OCI-LY1 (cell line): ENCODE measurements around the gene ESPL1.

ENCODE experiments used
- CTCF ChIP-seq: fragments of 200-600 bp; sonication (generic), shearing (Covaris generic); IDR thresholded peaks from 2 replicates; pipeline ENCODE4 v1.5.1; 2017; ENCODE audit warnings: mild to moderate bottlenecking, antibody characterized with exemption, low read length, moderate library complexity, mixed read lengths
- EZH2 ChIP-seq: fragments of 200-600 bp; sonication (generic), shearing (Covaris generic); IDR thresholded peaks from 2 replicates; pipeline ENCODE4 v1.8.0; 2017; ENCODE audit warnings: borderline replicate concordance, mixed run types, mild to moderate bottlenecking, antibody characterized with exemption, low read length, moderate library complexity, mixed read lengths

- no peak for TF ChIP-seq CTCF
- TF ChIP-seq EZH2: no peak
Observed at GRCh38 chr12:53320352-53321195, 52.5 kb downstream of the ESPL1 start.
